ENCODE measurements around the gene MAN2A1.
"Not testable (repeated sequence)": the region's sequence is repeated elsewhere in the genome, so short reads cannot be mapped to it uniquely, and the experiment has no call there.

MAN2A1 gene

DNA sequence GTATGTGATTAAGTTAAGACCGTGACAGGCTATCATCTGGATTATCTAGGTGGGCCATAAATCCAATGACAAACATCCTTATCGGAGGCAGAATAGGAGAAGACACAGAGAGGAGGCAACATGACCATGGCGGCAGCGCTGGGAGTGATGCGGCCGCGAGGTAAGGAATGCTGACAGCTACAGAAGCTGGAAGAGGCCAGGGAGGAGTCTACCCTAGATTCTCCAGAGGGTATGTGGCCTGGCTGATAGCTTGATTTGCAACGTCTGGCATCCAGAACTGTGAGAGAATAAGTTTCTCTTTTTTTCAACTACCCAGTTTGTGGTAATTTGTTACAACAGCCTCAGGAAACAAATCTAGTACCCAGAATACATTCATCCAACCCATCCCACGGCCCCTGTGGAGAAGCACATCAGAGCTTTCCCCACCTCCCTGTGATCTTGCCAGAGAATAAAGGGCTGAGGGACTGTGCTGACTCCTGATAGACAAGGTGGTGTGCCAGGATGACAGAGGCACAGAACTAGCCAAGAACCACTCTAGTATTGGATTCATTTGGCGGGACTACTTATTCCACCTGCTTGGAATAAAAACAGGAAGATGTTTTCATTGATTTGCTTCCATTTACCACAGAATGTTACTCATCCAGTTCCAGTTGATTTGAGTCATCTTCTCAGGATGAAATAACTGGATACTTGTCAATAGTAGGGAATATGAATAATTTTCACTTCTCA, 187.4 kb downstream of the MAN2A1 start:
- DNase-seq, result no peak

DNA sequence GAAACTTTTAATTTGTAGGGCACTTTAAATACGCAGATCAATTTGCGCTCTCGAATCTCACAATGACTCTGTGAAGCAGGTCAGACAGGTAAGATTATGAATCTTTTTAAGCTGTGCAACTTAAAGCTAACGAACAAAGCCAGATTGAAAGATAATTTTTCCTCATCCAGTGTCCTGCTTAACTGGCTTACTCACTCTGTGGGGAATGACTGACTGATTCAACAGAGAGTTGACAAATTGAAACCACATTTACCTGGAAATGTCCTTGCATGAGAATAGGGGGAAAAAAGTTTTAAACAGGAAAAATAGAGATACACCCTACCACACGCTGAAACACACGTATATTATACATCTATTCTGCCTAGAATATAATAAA, 187.9 kb downstream of the MAN2A1 start:
- DNase-seq, result no peak

DNA sequence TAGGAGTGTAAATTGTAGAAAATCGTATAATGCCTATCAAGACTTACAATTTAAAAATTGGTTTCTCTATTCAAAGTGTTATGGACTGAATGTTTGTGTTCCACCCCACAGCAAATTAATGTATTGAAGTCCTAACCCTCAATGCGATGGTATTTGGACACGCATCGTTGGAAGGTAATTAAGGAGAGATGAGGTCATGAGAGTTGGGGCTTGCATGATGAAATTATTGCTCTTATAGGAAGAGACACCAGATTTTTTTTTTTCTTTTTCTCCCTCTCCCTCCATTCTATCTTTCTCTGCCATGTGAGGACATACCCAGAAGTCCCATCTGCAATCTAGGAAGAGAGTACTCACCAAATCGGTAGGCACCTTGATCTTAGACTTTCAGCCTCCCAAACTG, 189.2 kb downstream of the MAN2A1 start:
- no peak for DNase-seq

DNA sequence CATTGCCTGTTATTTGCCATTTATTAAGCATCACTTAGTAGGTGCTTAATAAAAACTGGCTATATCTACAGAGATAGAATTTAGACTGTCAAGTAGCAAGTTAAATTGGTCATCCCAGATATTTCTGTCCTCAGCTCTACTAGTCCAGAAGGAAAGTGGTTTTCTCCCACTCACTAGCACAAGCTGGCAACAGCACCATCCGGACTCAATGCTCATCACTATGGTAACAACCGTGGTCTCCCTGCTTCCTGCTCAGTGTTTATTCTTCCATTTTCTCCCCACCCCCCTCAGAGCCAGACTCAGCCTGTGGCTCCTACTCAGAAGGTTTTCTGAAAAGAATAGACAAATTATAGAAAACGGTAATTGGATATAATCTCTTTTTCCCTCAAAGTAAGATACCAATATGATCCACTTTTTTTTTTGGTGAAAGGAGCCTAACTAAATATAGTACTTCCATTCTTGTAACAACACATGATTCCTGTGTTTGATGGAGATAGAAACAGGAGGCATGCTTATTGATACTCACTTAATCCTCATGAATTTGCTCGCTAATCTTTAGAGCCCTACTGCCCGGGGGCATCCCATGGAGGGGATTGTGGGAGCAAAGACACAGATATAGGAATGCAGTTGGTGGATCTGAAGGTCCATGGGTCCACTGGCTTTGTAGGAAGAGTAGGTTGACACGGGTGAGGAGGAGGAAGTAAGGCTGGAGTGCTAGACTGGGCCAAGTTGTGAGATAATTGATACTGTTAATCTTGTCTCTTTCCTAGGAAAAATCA, 191.4 kb downstream of the MAN2A1 start:
- DNase-seq, result no peak

DNA sequence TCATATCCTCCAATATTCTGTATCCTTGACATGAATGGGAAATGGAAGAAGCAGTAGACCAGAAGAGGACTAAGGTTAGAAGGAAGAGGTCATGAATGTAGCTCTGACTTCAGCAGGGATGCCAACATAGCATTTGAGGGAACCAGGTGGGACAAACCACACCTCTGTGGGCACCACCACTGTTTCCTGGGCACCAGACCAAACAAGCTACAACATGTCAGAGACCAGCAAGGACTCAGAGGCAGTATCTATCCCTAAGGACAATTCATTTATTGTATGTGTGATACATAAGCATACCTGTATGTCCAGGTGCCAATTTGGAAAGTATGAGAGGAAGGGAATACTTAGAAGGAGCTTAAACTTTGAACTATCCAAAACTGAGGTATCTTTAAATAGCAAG, 192.8 kb downstream of the MAN2A1 start:
- DNase-seq, result no peak

DNA sequence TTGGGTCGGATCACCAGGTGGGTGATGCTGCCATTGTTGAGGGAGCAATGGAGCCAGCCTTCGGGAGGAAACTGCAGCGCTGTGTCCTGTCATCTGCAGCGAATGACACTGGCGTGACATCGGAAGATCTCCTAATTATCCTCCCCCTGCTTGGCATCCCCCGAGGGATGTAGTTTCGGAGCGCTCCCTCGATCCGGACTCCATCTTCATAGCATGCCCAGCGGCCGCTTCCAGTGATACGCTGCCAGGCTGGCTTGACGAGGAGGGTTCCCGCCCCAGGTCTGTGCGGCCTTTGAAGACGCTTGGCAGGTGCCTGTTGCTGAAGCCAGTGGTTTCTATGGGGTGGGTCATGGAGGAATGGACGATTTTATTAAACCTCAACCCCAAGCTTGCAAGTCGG, 194.9 kb downstream of the MAN2A1 start:
- no peak for DNase-seq

DNA sequence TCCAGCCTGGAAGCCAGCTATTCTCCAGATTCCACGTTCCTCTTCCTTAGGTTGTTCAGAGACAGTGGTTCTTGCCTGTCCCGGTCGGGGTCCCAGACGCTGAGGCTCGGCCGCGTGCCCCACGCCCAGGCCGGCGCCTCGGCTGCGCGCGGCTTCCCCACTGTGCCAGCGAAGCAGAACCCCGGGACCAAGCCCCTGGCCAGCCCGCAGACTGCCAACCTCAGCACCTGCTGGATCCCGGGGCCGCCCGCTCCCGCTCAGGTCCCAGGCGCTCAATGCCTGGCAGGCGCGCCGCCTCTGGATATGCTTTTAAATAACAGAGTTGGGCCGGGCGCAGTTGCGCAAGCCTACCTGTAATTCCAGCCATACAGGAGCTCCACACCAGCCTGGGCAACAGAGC, 195.5 kb downstream of the MAN2A1 start:
- no peak for DNase-seq

DNA sequence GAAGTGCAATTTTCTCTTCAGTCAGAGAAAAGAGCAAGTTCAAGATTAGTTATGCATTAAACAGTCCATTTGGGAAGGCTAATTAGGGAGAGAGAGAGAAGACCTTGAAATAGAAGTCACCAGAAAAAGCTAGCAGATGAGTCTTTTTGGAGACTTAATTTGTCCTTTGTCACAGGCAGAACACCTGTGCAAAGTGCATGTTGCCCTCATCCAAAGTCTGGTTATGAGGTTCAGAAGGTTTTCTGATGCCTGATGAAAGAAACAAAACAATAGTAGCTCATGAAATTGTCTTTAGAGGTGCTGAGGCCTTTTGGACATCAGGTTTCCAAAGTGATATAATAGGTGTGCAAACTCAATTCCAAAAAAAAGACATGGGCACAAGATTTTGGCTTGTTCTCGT, 199.3 kb downstream of the MAN2A1 start:
- DNase-seq, result no peak

DNA sequence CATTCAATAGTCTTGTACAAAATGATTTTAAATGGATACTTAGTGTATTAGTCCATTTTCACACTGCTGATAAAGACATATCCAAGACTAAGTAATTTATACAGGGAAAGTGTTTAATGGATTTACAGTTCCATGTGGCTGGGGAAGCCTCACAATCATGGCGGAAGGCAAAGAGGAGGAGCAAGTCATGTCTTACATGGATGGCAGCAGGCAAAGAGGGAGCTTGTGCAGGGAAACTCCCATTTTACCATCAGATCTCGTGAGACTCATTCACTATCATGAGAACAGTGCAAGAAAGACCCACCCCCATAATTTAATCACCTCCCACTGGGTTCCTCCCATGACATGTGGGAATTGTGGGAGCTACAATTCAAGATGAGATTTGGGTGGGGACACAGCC, 203.5 kb downstream of the MAN2A1 start:
- DNase-seq, result not testable (repeated sequence)

DNA sequence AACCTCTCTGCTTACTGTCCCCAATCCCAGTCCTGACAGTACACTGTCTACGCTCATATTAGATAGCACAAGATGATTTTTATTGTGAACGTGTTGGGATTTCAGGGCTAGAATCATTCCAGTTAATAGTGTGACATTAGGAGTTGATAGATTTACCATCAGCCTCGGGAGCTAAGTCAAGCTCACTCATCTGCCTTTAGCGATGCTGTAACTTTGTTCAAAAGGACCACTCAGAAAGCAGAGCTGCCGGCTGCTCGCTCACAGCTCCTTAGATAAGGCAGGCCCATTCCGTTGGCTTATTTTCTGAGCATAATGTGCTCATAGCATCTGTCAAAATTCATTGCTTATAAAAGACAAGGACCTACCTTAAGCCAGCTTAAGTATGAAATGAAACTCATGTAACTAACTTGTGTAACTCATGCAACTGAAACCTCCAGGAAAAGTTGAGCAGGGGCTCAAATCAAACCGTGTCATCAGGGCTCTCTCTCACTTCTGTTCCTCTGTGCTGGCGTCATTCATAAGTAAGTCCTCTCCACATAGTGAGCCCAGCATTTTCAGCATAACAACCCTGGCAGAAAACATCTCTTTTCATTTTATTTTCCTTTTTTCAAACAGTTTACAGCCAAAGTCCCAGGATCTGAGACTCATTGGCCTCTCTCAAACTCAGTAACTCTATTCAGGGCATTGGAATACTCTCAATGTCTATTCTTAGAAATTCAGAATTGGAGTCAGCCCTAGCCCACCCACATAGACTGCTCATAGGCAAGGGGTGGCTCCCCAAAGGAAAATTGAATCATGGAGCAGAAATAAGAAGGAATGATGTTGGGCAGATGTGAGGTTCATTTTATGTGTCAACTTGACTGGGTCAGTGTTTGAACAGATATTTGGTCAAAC, 208.8 kb downstream of the MAN2A1 start:
- DNase-seq, result no peak

DNA sequence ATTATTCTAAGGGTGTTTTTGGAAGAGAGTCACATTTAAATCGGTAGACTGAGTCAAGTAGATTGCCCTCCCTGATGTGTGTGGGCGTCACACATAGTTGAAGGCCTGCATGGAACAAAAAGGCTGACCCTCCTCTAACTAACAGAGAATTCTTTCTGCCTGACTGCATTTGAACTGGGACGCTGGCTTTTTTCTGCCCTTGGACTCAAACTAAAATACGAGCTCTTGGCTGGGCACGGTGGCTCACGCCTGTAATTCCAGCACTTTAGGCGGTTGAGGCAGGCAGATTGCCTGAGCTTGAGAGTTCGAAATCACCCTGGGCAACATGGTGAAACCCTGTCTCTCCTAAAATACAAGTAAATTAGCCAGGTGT, 209.4 kb downstream of the MAN2A1 start:
- DNase-seq, result no peak

DNA sequence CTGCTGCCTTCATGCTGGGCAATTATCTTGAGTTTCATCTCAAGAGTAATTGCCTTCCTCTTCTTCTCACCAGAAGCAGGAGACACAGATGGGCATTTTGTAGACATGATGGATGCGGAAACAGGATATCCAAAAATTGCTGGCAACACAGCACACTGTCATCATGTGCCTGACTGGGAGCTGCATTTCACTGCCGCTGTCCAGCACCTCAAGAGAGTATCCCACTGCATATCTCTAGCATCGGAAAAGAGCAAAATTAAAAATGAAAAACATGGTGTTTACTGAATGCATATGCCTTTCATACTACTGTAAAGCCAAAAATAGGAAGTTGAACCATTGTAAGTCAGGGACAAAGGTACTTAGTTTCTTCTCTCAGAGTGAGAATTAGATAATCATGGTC, 210.7 kb downstream of the MAN2A1 start:
- no peak for DNase-seq

DNA sequence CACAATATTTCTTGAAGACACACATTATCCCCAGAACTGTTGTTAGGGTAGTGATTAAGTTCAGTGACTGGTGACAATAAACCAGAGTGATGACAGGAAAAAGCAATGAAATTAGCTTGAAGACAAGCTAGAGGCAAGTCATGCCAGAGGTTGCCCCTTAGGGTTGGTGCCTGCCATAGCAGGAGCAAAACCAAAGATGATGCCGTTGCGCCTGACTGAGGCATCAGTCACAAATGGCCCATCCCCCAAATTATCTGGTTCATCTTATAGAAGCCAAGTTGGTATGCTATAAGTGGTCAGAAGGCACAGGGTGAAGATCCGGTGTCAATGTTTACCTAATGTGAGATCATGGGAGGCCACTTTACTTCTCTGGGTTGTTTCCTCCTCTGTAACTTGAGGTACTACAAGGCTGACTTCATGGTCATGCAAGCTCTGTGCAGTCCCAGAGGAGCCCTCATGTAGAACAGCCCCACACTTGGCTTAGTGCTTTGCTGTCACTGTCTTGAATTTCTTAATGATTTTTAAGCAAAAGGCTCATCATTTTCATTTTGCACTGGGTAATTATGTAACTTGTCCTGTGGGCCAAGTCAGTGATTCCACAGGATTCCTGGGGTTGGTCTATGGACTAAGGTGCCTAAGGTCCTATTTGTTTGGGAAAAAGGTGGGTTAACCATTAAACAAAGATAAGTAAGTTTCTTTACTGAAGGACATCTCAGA, 211.3 kb downstream of the MAN2A1 start:
- no peak for DNase-seq

DNA sequence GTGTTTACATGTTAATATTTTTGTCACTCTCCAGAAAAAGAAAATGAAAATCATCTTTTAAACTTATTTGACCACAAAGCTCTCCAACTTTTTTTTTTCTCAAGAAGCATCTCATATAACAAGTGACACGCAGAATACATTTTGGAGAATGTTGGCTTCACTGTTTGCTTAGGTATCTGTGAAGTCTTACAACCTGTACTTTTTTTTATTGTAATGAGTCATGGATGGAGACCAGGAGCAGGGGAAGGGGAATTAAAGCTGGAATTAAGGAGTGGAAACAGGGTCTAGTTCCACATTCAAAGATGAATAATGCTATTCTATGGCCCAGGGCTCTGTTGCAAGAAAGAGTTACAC, 211.9 kb downstream of the MAN2A1 start:
- no peak for DNase-seq

DNA sequence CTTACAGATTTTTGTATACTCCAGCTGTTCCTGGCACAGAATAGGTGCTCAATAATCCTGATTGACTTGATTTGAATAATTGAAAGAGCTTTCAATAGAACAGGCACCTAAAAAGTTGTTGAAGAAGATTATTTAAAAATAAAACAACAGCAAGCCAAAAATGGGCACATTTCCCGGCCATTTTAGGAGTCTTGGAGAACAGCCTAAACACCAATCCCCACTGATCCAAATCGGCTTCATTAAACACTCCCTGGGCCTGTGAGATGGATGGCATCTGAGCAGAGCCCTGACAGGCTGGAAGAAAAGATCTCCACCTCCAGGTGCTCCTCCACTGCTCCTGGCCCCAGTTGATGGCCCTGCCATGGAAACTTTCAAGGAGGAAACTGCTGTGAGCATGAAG, 213.3 kb downstream of the MAN2A1 start:
- no peak for DNase-seq

DNA sequence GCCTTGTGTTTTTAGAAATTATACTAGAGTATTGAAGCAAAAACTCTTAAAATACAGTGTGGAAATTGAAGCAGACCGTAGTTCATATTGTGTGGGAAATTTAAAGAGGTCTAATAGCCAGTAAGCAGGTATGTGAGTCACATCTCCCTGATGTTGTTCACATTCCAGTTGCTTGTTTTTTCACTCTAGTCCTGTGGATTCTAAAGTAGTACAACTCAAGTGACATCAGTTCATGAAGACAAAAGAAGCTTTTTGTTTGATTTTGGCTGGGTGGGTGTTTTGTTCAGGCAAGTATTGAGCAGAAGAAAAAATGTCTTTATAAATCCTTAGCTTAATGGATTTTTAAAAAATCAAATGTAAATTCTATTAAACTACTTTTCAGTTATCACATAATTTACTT, 216.2 kb downstream of the MAN2A1 start:
- DNase-seq, result no peak

DNA sequence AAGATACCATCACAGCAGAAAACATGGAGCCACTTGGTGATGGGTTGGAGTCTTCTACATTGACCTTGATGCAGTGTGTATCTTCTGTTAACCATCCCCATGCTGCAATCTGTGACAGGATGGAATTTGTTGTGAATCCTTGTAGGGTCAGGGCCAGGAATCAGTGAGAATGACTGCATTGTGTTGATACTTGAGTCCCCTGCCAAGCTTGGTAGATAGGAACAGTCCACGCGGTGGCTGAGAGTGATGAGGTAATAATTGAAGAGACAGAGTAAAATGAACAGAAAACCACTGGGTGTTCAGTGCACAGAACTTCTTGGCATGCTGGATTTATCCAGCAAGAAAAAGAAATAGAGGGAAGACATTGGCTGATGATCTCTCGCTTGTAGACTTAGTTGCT, 217.5 kb downstream of the MAN2A1 start:
- no peak for DNase-seq

DNA sequence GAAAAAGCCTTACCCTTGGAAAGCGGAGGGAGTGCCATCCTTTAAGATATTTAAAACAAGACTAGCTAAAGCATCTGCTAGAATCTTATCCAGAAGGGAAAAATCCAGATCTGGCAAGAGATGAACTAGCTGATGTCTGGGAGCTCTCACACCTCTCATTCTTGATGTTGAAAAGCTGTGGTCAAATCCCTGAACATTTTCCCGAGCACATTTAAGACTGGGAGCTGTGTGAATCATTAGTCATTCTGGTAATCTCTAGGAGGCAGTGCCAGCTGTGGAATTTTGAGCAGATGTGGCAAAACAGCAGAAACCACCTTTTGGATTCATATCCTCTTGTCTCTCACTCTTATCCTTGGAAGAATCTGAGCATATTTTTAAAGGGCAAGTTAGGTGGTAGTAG, 218.0 kb downstream of the MAN2A1 start:
- no peak for DNase-seq

DNA sequence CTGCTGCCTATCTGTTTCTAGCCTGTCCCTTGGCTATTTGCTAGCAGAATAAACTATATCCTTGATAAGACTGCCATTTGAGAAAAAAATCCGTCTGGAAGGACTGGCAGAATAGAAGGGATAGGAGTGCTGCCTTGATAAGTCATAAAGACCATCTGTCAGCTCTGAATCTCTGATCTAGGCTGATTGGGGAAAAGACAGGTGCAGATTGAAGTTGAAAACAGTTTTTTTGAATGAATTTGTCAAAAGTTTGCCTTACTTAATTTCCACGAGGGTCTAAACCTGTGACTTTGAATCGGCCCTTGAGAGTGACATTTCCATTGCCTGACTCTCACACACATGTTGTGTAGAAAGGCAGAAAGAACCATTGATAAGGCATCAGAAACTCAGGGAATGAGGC, 218.6 kb downstream of the MAN2A1 start:
- no peak for DNase-seq

DNA sequence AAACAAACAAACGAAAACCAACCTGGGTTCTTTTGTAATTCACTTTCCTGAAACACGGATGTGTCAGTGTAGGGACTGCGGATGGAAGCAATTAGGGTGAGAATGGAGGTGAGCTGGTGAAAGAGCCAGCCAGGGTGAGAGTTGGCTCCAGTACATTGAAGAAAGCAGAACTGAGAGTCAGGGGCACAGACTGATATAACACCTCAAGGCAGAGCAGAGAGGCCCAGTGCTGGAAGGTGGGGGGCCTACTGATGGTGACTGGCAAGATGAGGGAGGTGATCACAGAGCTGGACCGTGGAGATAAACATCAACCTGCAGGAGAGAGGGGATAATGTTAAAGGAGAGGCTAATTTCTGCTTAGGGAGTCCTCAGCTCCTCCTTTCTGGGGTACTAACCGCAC, 221.1 kb downstream of the MAN2A1 start:
- DNase-seq, result no peak

DNA sequence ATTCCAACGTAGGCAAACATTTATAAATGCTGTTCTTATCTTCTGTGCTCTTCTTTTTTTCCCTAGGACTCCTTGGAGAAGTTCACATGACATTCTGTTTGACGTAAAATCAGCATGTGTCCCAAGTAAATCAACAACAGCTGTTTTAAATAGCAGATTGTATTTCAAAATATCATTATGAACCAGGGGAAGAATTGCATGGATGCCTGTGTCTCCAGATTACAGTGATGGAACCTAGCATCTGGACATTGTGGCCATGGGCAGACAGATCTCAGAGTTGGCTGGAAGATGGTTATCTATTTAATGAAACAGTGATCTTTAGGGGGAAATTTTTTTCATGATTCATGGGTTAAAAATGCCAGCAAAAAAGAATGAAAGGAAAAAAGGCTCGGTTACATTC, 222.0 kb downstream of the MAN2A1 start:
- DNase-seq, result no peak

DNA sequence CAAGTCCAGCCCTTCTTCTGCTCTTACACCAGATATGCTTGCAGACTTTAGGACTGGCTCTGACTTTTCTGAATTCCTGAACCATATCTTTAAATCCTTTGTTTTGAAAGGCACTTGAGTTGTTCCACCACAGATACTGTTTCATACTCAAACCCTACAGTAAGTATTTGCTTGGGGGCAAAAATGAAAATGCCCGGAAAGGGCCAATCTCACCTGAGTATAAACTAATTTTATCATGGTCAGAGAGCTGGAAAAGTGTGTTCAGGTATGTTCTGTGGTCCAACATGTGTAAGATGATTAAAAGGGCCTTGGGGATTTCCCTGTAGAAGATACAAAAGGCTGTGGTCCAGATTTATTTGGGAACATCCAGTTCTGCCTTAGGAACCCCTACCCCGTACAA, 225.2 kb downstream of the MAN2A1 start:
- no peak for DNase-seq

DNA sequence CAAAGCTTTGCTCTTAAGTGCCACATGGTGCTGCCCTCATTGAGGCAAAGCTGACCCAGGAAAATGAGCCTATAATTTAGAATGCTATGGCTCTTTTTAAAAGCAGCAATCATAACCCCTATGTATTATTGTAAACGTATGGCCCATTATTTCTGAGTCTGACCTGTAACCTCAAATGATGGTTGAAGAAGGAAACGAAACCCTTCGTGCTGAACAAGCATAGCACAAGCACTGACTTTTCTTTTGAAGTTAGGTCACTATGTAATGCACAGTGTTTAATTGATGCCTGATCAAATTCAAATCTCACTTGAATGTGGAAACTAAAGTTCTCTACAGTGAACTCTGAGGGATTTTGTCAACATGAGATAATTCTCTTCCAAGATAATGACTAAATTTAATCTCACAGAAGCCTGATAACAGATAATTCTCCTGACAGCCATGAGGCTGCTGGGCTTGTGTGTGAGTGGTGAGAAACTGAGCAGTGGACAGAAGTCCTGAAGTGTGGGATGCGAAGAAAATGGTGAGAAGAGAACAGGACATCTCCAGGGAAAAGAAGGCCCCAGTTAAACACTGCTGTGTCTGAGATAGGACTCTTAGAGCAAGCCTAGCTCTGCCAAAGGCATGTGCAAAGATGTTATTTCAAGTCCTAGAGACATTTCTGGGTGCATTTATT, 226.9 kb downstream of the MAN2A1 start:
- DNase-seq, result no peak

Data from stimulated activated CD4-positive, alpha-beta T cell treated with anti-CD3 and anti-CD28 coated beads, Interleukin-4, amount 100 ng/mL, for 1 hour (primary cell).